HG03442 (cell line): ENCODE measurements around the gene AIG1.

ENCODE experiments used
- ATAC-seq: cut with Tn5 transposase; IDR thresholded peaks from one replicate; pipeline ENCODE4 v1.9.1; 2021; ENCODE audit warnings: mild to moderate bottlenecking, moderate library complexity; ENCODE audit not compliant: unreplicated experiment

AIG1 gene

GRCh38 chr6:143261899-143262436 is 201.3 kb downstream of the AIG1 start:
- no peak for ATAC-seq

GRCh38 chr6:143262859-143263258 is 202.2 kb downstream of the AIG1 start:
- ATAC-seq: peak; percentile 82

GRCh38 chr6:143264379-143264778 is 203.7 kb downstream of the AIG1 start:
- ATAC-seq: no peak

GRCh38 chr6:143264986-143265764 is 204.5 kb downstream of the AIG1 start:
- no peak for ATAC-seq

- ATAC-seq: no peak
Observed at GRCh38 chr6:143267760-143268159, 207.1 kb downstream of the AIG1 start.

- no peak for ATAC-seq
Observed at GRCh38 chr6:143268439-143268838, 207.8 kb downstream of the AIG1 start.

- no peak for ATAC-seq
Observed at GRCh38 chr6:143270026-143270425, 209.3 kb downstream of the AIG1 start.

- ATAC-seq: no peak
Observed at GRCh38 chr6:143271024-143271423, 210.3 kb downstream of the AIG1 start.

- peak; percentile 96 for ATAC-seq
Observed at GRCh38 chr6:143276436-143276835, 215.7 kb downstream of the AIG1 start.

- no peak for ATAC-seq
Observed at GRCh38 chr6:143279385-143279784, 218.7 kb downstream of the AIG1 start.

- no peak for ATAC-seq
Observed at GRCh38 chr6:143283887-143284645, 223.4 kb downstream of the AIG1 start.

GRCh38 chr6:143286251-143286795 is 225.6 kb downstream of the AIG1 start:
- ATAC-seq: no peak

GRCh38 chr6:143288923-143289322 is 228.2 kb downstream of the AIG1 start:
- no peak for ATAC-seq

GRCh38 chr6:143290206-143290605 is 229.5 kb downstream of the AIG1 start:
- no peak for ATAC-seq

GRCh38 chr6:143293523-143293922 is 232.8 kb downstream of the AIG1 start:
- ATAC-seq: no peak

GRCh38 chr6:143294265-143294860 is 233.7 kb downstream of the AIG1 start:
- ATAC-seq: no peak

- no peak for ATAC-seq
Observed at GRCh38 chr6:143295932-143296331, 235.2 kb downstream of the AIG1 start.

- ATAC-seq: no peak
Observed at GRCh38 chr6:143298071-143298470, 237.4 kb downstream of the AIG1 start.

GRCh38 chr6:143299253-143300166 is 238.8 kb downstream of the AIG1 start:
- ATAC-seq: peak; percentile 95

GRCh38 chr6:143301188-143301587 is 240.5 kb downstream of the AIG1 start:
- no peak for ATAC-seq
